SK-N-SH (cell line): ENCODE measurements around the gene TPRA1. TPM values are rescaled to one million over a fixed set of nuclear protein-coding genes. Genes with fewer than 3 reads are reported as not detected.
A peak's percentile ranks its signal among the peaks of the same experiment; 100 is the strongest.

Experiments
- CTCF ChIA-PET: fragments of 300-600, 350-600 bp; formaldehyde crosslinking; extraction: SDS; loops from one replicate; lab custom pipeline; 2021; lab: Yijun Ruan, JAX
- POLR2A ChIA-PET: fragments of 350-600 bp; sonication (Branson Sonifier 250); formaldehyde crosslinking; extraction: SDS; loops from one replicate; lab custom pipeline; 2020; ENCODE audit warnings: antibody characterized with exemption, inconsistent platforms; lab: Yijun Ruan, JAX
- DNase-seq: peaks from one replicate; pipeline ENCODE4 v3.0.0; 2012
- H2AFZ ChIP-seq: fragments of 200-600 bp; sonication (generic); 2 replicates; pipeline ENCODE4 v1.8.1; 2016; ENCODE audit warnings: antibody characterized with exemption, mild to moderate bottlenecking, low read depth
- H3F3A ChIP-seq: fragments of 200-600 bp; sonication (generic); replicated peaks from 2 replicates; pipeline ENCODE3; 2016; ENCODE audit warnings: antibody characterized with exemption, mild to moderate bottlenecking; ENCODE audit not compliant: insufficient read depth
- H3K27ac ChIP-seq, 2 experiments: fragments of 200-500 bp in 1 of 2; fragments of 200-600 bp in 1 of 2; sonication (Bioruptor generic) in 1 of 2; sonication (generic), shearing (Covaris generic) in 1 of 2; 2 replicates each; pipeline versions ENCODE4 v1.5.1 to v1.6.1; 2014 to 2016; ENCODE audit warnings: low read depth in 2 of 2, inconsistent platforms in 1 of 2, low read length in 1 of 2, mild to moderate bottlenecking in 1 of 2, mixed read lengths in 1 of 2
- H3K27me3 ChIP-seq: fragments of 200-600 bp; sonication (generic), shearing (Covaris generic); 2 replicates; pipeline ENCODE4 v1.6.1; 2016; ENCODE audit warnings: mixed run types; ENCODE audit not compliant: insufficient read depth
- H3K36me3 ChIP-seq, 2 experiments: fragments of 200-500 bp in 1 of 2; fragments of 200-600 bp in 1 of 2; sonication (Bioruptor generic) in 1 of 2; sonication (generic) in 1 of 2; replicated peaks in 1 of 2; 2 replicates each; pipeline versions ENCODE3 to v1.5.1; 2014 to 2016; ENCODE audit warnings: low read length in 1 of 2, mild to moderate bottlenecking in 1 of 2; ENCODE audit not compliant: insufficient read depth in 2 of 2, control insufficient read depth in 1 of 2
- H3K4me1 ChIP-seq, 2 experiments: fragments of 200-500 bp in 1 of 2; fragments of 200-600 bp in 1 of 2; sonication (Bioruptor generic) in 1 of 2; sonication (generic), shearing (Covaris generic) in 1 of 2; 2 replicates each; pipeline versions ENCODE4 v1.5.1 to v1.6.1; 2014 to 2016; ENCODE audit warnings: low read depth in 1 of 2, low read length in 1 of 2, mixed run types in 1 of 2; ENCODE audit not compliant: insufficient read depth in 2 of 2, control insufficient read depth in 1 of 2
- H3K4me2 ChIP-seq: fragments of 200-600 bp; sonication (generic), shearing (Covaris generic); 2 replicates; pipeline ENCODE4 v1.6.1; 2017; ENCODE audit warnings: mixed run types
- H3K4me3 ChIP-seq, 2 experiments: fragments of 200-500 bp in 1 of 2; fragments of 200-600 bp in 1 of 2; sonication (Bioruptor generic) in 1 of 2; sonication (generic), shearing (Covaris generic) in 1 of 2; 2 replicates each; pipeline versions ENCODE4 v1.5.1 to v1.8.1; 2014 to 2016; ENCODE audit warnings: low read depth in 2 of 2, inconsistent platforms in 1 of 2, low read length in 1 of 2, mild to moderate bottlenecking in 1 of 2, mixed read lengths in 1 of 2, moderate library complexity in 1 of 2
- H3K79me2 ChIP-seq: fragments of 200-600 bp; sonication (generic); 2 replicates; pipeline ENCODE4 v1.8.1; 2017; ENCODE audit warnings: mild to moderate bottlenecking; ENCODE audit not compliant: insufficient read depth
- H3K9ac ChIP-seq: fragments of 200-600 bp; sonication (generic); 2 replicates; pipeline ENCODE4 v1.6.1; 2017; ENCODE audit warnings: mixed run types
- H3K9me2 ChIP-seq: fragments of 200-600 bp; sonication (generic); 2 replicates; pipeline ENCODE4 v1.6.1; 2017; ENCODE audit warnings: mixed run types
- H3K9me3 ChIP-seq: fragments of 200-600 bp; sonication (generic); 2 replicates; pipeline ENCODE4 v1.6.1; 2017; ENCODE audit warnings: mixed run types, mild to moderate bottlenecking, moderate library complexity
- H4K20me1 ChIP-seq: fragments of 200-600 bp; sonication (generic); 2 replicates; pipeline ENCODE4 v1.6.1; 2017; ENCODE audit warnings: mild to moderate bottlenecking, mixed run types; ENCODE audit not compliant: insufficient read depth
- CHD2 ChIP-seq: fragments of 150-350 bp; IDR thresholded peaks from 2 replicates; pipeline ENCODE4 v1.6.1; 2018; ENCODE audit warnings: low read length; ENCODE audit not compliant: partially characterized antibody
- CTCF ChIP-seq: fragments of 200-600 bp; sonication (generic); IDR thresholded peaks from 2 replicates; pipeline ENCODE4 v1.6.1; 2017; ENCODE audit warnings: antibody characterized with exemption, mild to moderate bottlenecking, moderate library complexity
- FOSL2 ChIP-seq: IDR thresholded peaks from 2 replicates; pipeline ENCODE4 v1.4.0; 2012; ENCODE audit warnings: low read depth, mild to moderate bottlenecking, moderate library complexity, borderline replicate concordance
- FOXJ3 ChIP-seq: sonication (generic); formaldehyde crosslinking; IDR thresholded peaks from 2 replicates; pipeline ENCODE4 v1.5.1; 2020; ENCODE audit warnings: mild to moderate bottlenecking, missing genetic modification reagents
- FOXM1 ChIP-seq: IDR thresholded peaks from 2 replicates; pipeline ENCODE4 v1.4.0; 2012; ENCODE audit warnings: low read depth, mild to moderate bottlenecking
- MAX ChIP-seq: IDR thresholded peaks from 2 replicates; pipeline ENCODE4 v1.4.0; 2012; ENCODE audit warnings: low read depth
- POLR2AphosphoS5 ChIP-seq: IDR thresholded peaks from 2 replicates; pipeline ENCODE4 v1.6.1; 2012; ENCODE audit warnings: low read depth, low read length
- SMC3 ChIP-seq: IDR thresholded peaks from 2 replicates; pipeline ENCODE4 v1.6.1; 2012; ENCODE audit warnings: low read depth, low read length, improper control_type of control experiment
- USF1 ChIP-seq: IDR thresholded peaks from 2 replicates; pipeline ENCODE4 v1.4.0; 2012; ENCODE audit warnings: low read depth, borderline replicate concordance
- YY1 ChIP-seq: IDR thresholded peaks from 2 replicates; pipeline ENCODE4 v1.4.0; 2012; ENCODE audit warnings: low read depth, mild to moderate bottlenecking
- ZBTB33 ChIP-seq: IDR thresholded peaks from 2 replicates; pipeline ENCODE4 v1.4.0; 2012; ENCODE audit warnings: low read depth, borderline replicate concordance
- WGBS: methylation state at CpG from one replicate; pipeline ENCODE4 v1.1.6; 2017; ENCODE audit warnings: low lambda C conversion rate; 5-methylcytosine and 5-hydroxymethylcytosine counted together
- polyA plus RNA-seq, 3 experiments: library from polyadenylated mRNA; depleted of rRNA; stranded (reverse); fragments of >200 nt; gene quantifications; 2 replicates each; pipeline ENCODE4 v1.2.3, GENCODE V29; 2012

TPRA1 gene
- polyA plus RNA-seq, 1 of the 3 experiments (the other 2 are of a cell fraction): 26.3 TPM

- no peak for TF ChIP-seq ZBTB33
Observed at GRCh38 chr3:127595303-127595702, 4.8 kb upstream of the TPRA1 start (continued).

DNA sequence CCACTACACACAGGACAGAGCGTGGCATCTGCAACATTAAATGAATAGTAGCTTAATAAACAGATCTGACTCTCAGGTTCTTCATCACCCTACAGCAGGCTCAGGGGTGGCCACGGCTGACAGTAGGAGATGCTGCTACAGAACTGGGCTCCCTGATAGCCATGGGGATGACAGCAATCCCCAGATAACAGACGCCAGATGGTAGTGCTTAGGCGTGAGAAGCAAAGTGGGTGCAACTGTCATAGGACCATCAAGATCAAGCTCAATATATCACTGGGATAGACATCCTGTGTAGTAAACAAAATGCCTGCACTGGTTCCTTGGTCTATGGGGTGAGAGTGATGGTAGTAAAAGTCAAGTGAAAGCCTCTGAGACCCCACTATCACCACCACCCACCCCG is 2.6 kb upstream of the TPRA1 start:
- no peaks in the 10 kb centered on the region for H3K27me3 ChIP-seq
- H3K9me2 ChIP-seq: no peaks in the 10 kb centered on the region
- peaks cover 16% of the 10 kb centered on the region for H3K79me2 ChIP-seq
- ChIA-PET CTCF (interaction anchor here (1.5 kb wide), 1 partner anchor 18 kb away, joined by 7 read pairs; no protein-coding TSS in a partner anchor), POLR2A (no interaction called here)
- no peak overlapping the region for H3K27ac ChIP-seq
- no peak overlapping the region for H3K4me3 ChIP-seq
- DNase-seq: no peak
- no peak overlapping the region for H3K9ac ChIP-seq
- peaks cover 9% of the 10 kb centered on the region for H3F3A ChIP-seq
- H3K4me1 ChIP-seq: peaks cover 4 to 22% of the 10 kb centered on the region in 2 experiments; a peak in 3 of 4 replicates
- peaks cover 13% of the 10 kb centered on the region for H4K20me1 ChIP-seq
- H3K4me2 ChIP-seq: no peak overlapping the region
- 93% methylated on average over 5 of the region's 5 CpGs for WGBS
- TF ChIP-seq FOSL2 (no peak), FOXM1 (no peak), FOXJ3 (no peak), SMC3 (no peak), YY1 (no peak), USF1 (no peak), MAX (no peak)
- TF ChIP-seq, all 33 proteins: peak for 0
- no peaks in the 10 kb centered on the region for H3K9me3 ChIP-seq
- H2AFZ ChIP-seq: no peak overlapping the region
- no peaks in the 10 kb centered on the region for H3K36me3 ChIP-seq

DNA sequence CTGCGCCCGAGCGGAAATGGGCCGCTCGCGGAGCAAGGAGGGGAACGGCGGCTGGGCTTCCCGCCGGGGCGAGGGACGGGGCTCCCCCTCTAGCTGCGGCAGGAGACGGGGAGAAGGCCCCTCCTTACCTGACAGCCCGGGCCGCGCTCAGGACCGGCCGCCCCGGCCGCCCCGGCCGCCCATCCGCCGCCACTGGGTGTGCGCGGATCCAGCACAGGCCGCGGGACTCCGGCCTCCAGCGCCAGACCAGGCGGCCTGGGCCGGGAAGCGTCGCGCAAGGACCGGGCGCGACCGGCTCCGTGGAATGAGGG is 296 bp downstream of the TPRA1 start:
- no peak for TF ChIP-seq ZBTB33
- TF ChIP-seq CTCF: no peak
- no peak for TF ChIP-seq POLR2AphosphoS5
- no peak for TF ChIP-seq SMC3
- TF ChIP-seq USF1: no peak
- TF ChIP-seq CHD2: no peak
- no peaks in the 10 kb centered on the region for H3K9me2 ChIP-seq
- ChIA-PET POLR2A (interaction anchor here (0.7 to 1.2 kb wide), 2 partner anchors 8 to 37 kb away, joined by 3 to 6 read pairs; partner anchors contain the start of gene MCM2), CTCF (interaction anchor here (0.6 to 9.4 kb wide), 9 partner anchors 9 to 370 kb away, joined by 3 to 95 read pairs (median 4); partner anchors contain the start of gene PODXL2)
- H3K9me3 ChIP-seq: no peaks in the 10 kb centered on the region
- H3F3A ChIP-seq: peaks cover 9% of the 10 kb centered on the region
- H2AFZ ChIP-seq: peak overlapping the region; percentile 95; the same call in 1 of the 2 replicates
- H3K27me3 ChIP-seq: no peaks in the 10 kb centered on the region
- peak overlapping the region; percentile 89 for H3K9ac ChIP-seq
- peaks cover 39% of the 10 kb centered on the region for H4K20me1 ChIP-seq
- DNase-seq: peak; percentile 84
- peaks cover 43% of the 10 kb centered on the region for H3K79me2 ChIP-seq
- peak overlapping the region; percentile 92 to 95 for H3K4me3 ChIP-seq
- 0% methylated on average over 11 of the region's 41 CpGs for WGBS
- H3K4me1 ChIP-seq: peaks cover 4 to 22% of the 10 kb centered on the region in 2 experiments; a peak in 3 of 4 replicates
- H3K27ac ChIP-seq: peak overlapping the region; percentile 81 to 89; a peak in 3 of 4 replicates
- H3K4me2 ChIP-seq: peak overlapping the region; percentile 98
- no peaks in the 10 kb centered on the region for H3K36me3 ChIP-seq
